ENCODE data around the gene ECE1.

The ECE1 gene

GRCh38 chr1:21244154-21244553 lies 46.1 kb downstream of the ECE1 start:
- DNase-seq (ENCODE audit: low read depth in 2 of 2), result no peak
- no peak overlapping the region for H3K4me3 ChIP-seq (replicated peaks in 1 of 2; ENCODE audit: low read depth in 2 of 2, low read length in 2 of 2)
- no peak for TF ChIP-seq CTCF (IDR thresholded peaks at IDR 0.05; ENCODE audit: low read depth, low read length)

GRCh38 chr1:21242846-21243245 lies 47.4 kb downstream of the ECE1 start:
- TF ChIP-seq CTCF (IDR thresholded peaks at IDR 0.05; ENCODE audit: low read depth, low read length), result no peak
- H3K4me3 ChIP-seq (replicated peaks in 1 of 2; ENCODE audit: low read depth in 2 of 2, low read length in 2 of 2), result no peak overlapping the region
- DNase-seq (ENCODE audit: low read depth in 2 of 2), result no peak

GRCh38 chr1:21241771-21242581 lies 48.3 kb downstream of the ECE1 start:
- no peak for DNase-seq (ENCODE audit: low read depth in 2 of 2)
- no peak overlapping the region for H3K4me3 ChIP-seq (replicated peaks in 1 of 2; ENCODE audit: low read depth in 2 of 2, low read length in 2 of 2)
- no peak for TF ChIP-seq CTCF (IDR thresholded peaks at IDR 0.05; ENCODE audit: low read depth, low read length)

GRCh38 chr1:21240706-21241105 lies 49.6 kb downstream of the ECE1 start:
- H3K4me3 ChIP-seq (replicated peaks in 1 of 2; ENCODE audit: low read depth in 2 of 2, low read length in 2 of 2), result no peak overlapping the region
- no peak for DNase-seq (ENCODE audit: low read depth in 2 of 2)
- no peak for TF ChIP-seq CTCF (IDR thresholded peaks at IDR 0.05; ENCODE audit: low read depth, low read length)

GRCh38 chr1:21239221-21239620 lies 51.0 kb downstream of the ECE1 start:
- H3K4me3 ChIP-seq (replicated peaks in 1 of 2; ENCODE audit: low read depth in 2 of 2, low read length in 2 of 2), result no peak overlapping the region
- no peak for DNase-seq (ENCODE audit: low read depth in 2 of 2)
- TF ChIP-seq CTCF (IDR thresholded peaks at IDR 0.05; ENCODE audit: low read depth, low read length), result no peak

- no peak for TF ChIP-seq CTCF (IDR thresholded peaks at IDR 0.05; ENCODE audit: low read depth, low read length)
- DNase-seq (ENCODE audit: low read depth in 2 of 2), result peak in 1 of 2 donors; percentile 46
- no peak overlapping the region for H3K4me3 ChIP-seq (replicated peaks in 1 of 2; ENCODE audit: low read depth in 2 of 2, low read length in 2 of 2)
These were observed 52.0 kb downstream of the ECE1 start for GRCh38 chr1:21238141-21238800.
